ENCODE data around the gene C11orf21. TPM values are rescaled to one million over a fixed set of nuclear protein-coding genes. Genes with fewer than 3 reads are reported as not detected.

C11orf21 gene
- polyA plus RNA-seq, 3 donors = 10.8 to 135 (median 13.1) TPM

GRCh38 chr11:2256293-2256913, 45.3 kb downstream of the C11orf21 start:
- DNase-seq = no peak
- H3K27me3 Mint-ChIP-seq (ENCODE audit: low read depth in 3 of 3) = peaks cover 1 to 11% (median 2%) of the 10 kb centered on the region in 3 donors
- no peak overlapping the region for H2AFZ ChIP-seq (ENCODE audit: insufficient read depth, low read depth, low read length, poor library complexity, severe bottlenecking)
- WGBS (ENCODE audit: insufficient coverage) = 73% methylated on average over 12 of the region's 14 CpGs
- intact Hi-C loops (cut with micrococcal nuclease) = no loop called here
- H3K4me1 Mint-ChIP-seq = no peaks in the 10 kb centered on the region
- peaks cover 0 to 7% (median 6%) of the 10 kb centered on the region in 7 donors for H3K9me3 Mint-ChIP-seq
- no peak for TF ChIP-seq CTCF (IDR thresholded peaks at IDR 0.05)
- H3K27ac ChIP-seq (ENCODE audit: low read depth in 1 of 2, low read length in 2 of 2) = no peak overlapping the region
- no peaks in the 10 kb centered on the region for H3K4me1 ChIP-seq (ENCODE audit: control insufficient read depth in 1 of 2, insufficient read depth in 2 of 2, low read length in 2 of 2)
- H4K20me1 ChIP-seq (ENCODE audit: insufficient read depth, low read length) = no peaks in the 10 kb centered on the region
- H3K4me3 ChIP-seq (replicated peaks in 1 of 3; ENCODE audit: low read depth in 2 of 3, low read length in 3 of 3) = no peak overlapping the region
- H3K4me2 ChIP-seq (replicated peaks; ENCODE audit: extremely low read depth, low read length, poor library complexity, severe bottlenecking) = no peak overlapping the region
- H3K36me3 ChIP-seq (replicated peaks in 1 of 2; ENCODE audit: control insufficient read depth in 1 of 2, insufficient read depth in 2 of 2, low read length in 2 of 2) = no peaks in the 10 kb centered on the region
- no peak overlapping the region for H3K9ac ChIP-seq (ENCODE audit: insufficient read depth, low read length, poor library complexity, severe bottlenecking)
- H3K79me2 ChIP-seq (ENCODE audit: insufficient read depth, low read length) = no peaks in the 10 kb centered on the region
- no peaks in the 10 kb centered on the region for H3K27me3 ChIP-seq (ENCODE audit: control insufficient read depth in 2 of 2, insufficient read depth in 2 of 2, low read length in 2 of 2)
- H3K36me3 Mint-ChIP-seq = no peaks in the 10 kb centered on the region
- no peak overlapping the region for H3K27ac Mint-ChIP-seq
- H3K4me3 Mint-ChIP-seq = no peak overlapping the region
- no peaks in the 10 kb centered on the region for H3K9me3 ChIP-seq (replicated peaks in 1 of 2; ENCODE audit: control insufficient read depth in 1 of 2, insufficient read depth in 1 of 2, low read length in 2 of 2)

GRCh38 chr11:2252018-2252417, 49.7 kb downstream of the C11orf21 start:
- no peaks in the 10 kb centered on the region for H3K36me3 Mint-ChIP-seq
- no peaks in the 10 kb centered on the region for H3K4me1 Mint-ChIP-seq
- Histone ChIP-seq H3K4me2 (replicated peaks; ENCODE audit: extremely low read depth, low read length, poor library complexity, severe bottlenecking) (no peak overlapping the region), H3K27ac (ENCODE audit: low read depth in 1 of 2, low read length in 2 of 2) (no peak overlapping the region), H4K20me1 (ENCODE audit: insufficient read depth, low read length) (no peaks in the 10 kb centered on the region), H2AFZ (ENCODE audit: insufficient read depth, low read depth, low read length, poor library complexity, severe bottlenecking) (no peak overlapping the region), H3K4me1 (ENCODE audit: control insufficient read depth in 1 of 2, insufficient read depth in 2 of 2, low read length in 2 of 2) (no peaks in the 10 kb centered on the region), H3K27me3 (ENCODE audit: control insufficient read depth in 2 of 2, insufficient read depth in 2 of 2, low read length in 2 of 2) (no peaks in the 10 kb centered on the region), H3K9ac (ENCODE audit: insufficient read depth, low read length, poor library complexity, severe bottlenecking) (no peak overlapping the region), H3K9me3 (replicated peaks in 1 of 2; ENCODE audit: control insufficient read depth in 1 of 2, insufficient read depth in 1 of 2, low read length in 2 of 2) (no peaks in the 10 kb centered on the region), H3K36me3 (replicated peaks in 1 of 2; ENCODE audit: control insufficient read depth in 1 of 2, insufficient read depth in 2 of 2, low read length in 2 of 2) (no peaks in the 10 kb centered on the region), H3K4me3 (replicated peaks in 1 of 3; ENCODE audit: low read depth in 2 of 3, low read length in 3 of 3) (no peak overlapping the region), H3K79me2 (ENCODE audit: insufficient read depth, low read length) (no peaks in the 10 kb centered on the region)
- WGBS (ENCODE audit: insufficient coverage) = 100% methylated on average over 1 of the region's 6 CpGs
- H3K4me3 Mint-ChIP-seq = no peak overlapping the region
- H3K27me3 Mint-ChIP-seq (ENCODE audit: low read depth in 3 of 3) = peaks cover 5 to 9% (median 8%) of the 10 kb centered on the region in 3 donors
- H3K27ac Mint-ChIP-seq = no peak overlapping the region
- peaks cover 0 to 15% (median 6%) of the 10 kb centered on the region in 7 donors for H3K9me3 Mint-ChIP-seq
- no peak for TF ChIP-seq CTCF (IDR thresholded peaks at IDR 0.05)
- no peak for DNase-seq
- intact Hi-C loops (cut with micrococcal nuclease) = no loop called here

All from CD14-positive monocyte (primary cell).